Measurements from ENCODE around the gene TMEM130. TPM values are rescaled to one million over a fixed set of nuclear protein-coding genes. Genes with fewer than 3 reads are reported as not detected.
"Not testable (repeated sequence)": the region's sequence is repeated elsewhere in the genome, so short reads cannot be mapped to it uniquely, and the experiment has no call there.

Gene TMEM130
- polyA plus RNA-seq, 1 donor (not counting 4 experiments of a cell fraction or from before 2014, with no cell fraction given): not detected

DNA sequence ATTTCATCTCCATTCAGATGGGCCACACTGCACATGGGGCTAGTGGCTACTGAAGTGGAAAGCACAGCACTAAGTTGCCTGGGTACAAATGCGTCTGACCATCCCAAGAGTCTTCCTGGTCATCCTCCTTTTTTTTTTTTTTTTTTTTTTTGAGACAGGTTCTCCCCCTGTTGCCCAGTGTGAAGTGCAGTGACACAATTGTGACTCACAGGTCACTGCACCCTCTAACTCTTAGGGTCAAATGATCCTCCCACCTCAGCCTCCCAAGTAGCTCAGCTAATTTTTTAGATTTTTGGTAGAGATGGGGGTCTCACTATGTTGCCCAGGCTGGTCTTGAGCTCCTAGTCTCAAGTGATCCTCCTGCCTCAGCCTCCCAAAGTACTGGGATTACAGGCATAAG is 5.1 kb upstream of the TMEM130 start:
- dilution Hi-C loops (cut with MboI; ENCODE audit: extremely low pct_ligation_motif_present, low sequenced_read_pairs): no loop called here
- no peak for DNase-seq (ENCODE audit: low read depth, low spot score)

DNA sequence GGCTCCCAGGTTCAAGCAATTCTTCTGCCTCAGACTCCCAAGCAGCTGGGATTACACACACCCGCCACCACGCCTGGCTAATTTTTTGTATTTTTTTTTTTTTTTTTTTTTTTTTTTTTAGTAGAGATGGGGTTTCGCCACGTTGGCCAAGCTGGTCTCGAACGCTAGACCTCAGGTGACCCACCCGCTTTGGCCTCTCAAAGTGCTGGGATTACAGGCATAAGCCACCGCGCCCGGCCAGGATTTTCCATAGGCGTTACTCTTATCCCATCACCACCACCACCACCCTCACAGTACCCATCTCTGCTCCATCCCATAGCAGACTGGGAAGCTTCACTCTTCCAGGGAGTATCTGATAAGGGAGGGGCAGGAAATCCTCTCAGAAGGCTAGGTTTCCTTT is 3.8 kb upstream of the TMEM130 start:
- dilution Hi-C loops (cut with MboI; ENCODE audit: extremely low pct_ligation_motif_present, low sequenced_read_pairs); H3K79me2 ChIP-seq (ENCODE audit: control insufficient read depth, insufficient read depth, low read length); H3K36me3 ChIP-seq (ENCODE audit: control insufficient read depth in 2 of 2, extremely low read depth in 1 of 2, insufficient read depth in 2 of 2, low read length in 2 of 2); H3K9me1 ChIP-seq (ENCODE audit: control insufficient read depth, extremely low read depth, insufficient read depth, low read length); H4K20me1 ChIP-seq (ENCODE audit: control insufficient read depth, extremely low read depth, insufficient read depth, low read length); DNase-seq (ENCODE audit: low read depth, low spot score); H3K4me2 ChIP-seq (ENCODE audit: control insufficient read depth, extremely low read depth, insufficient read depth, low read depth, low read length); H3K9me3 ChIP-seq (ENCODE audit: control insufficient read depth, low read depth, low read length); H2AFZ ChIP-seq (ENCODE audit: control insufficient read depth, low read length); FAIRE-seq; H3K4me1 ChIP-seq (ENCODE audit: control insufficient read depth, extremely low read depth, insufficient read depth, low read length); H3K4me3 ChIP-seq (ENCODE audit: control insufficient read depth in 2 of 3, extremely low read depth in 1 of 3, insufficient read depth in 2 of 3, low read depth in 1 of 3, low read length in 3 of 3); H3K9ac ChIP-seq (ENCODE audit: control insufficient read depth, extremely low read depth, insufficient read depth, low read length); H3K27ac ChIP-seq (ENCODE audit: control insufficient read depth, insufficient read depth, low read length): not testable (repeated sequence)
- peaks cover 26% of the 10 kb centered on the region for H3K27me3 ChIP-seq (ENCODE audit: control insufficient read depth, extremely low read depth, insufficient read depth, low read length)

More for the DNA sequence above, 5.1 kb upstream of the TMEM130 start:
- Histone ChIP-seq H3K4me1 (ENCODE audit: control insufficient read depth, extremely low read depth, insufficient read depth, low read length) (peaks cover 10% of the 10 kb centered on the region), H3K4me2 (ENCODE audit: control insufficient read depth, extremely low read depth, insufficient read depth, low read depth, low read length) (no peak overlapping the region), H3K4me3 (ENCODE audit: control insufficient read depth in 2 of 3, extremely low read depth in 1 of 3, insufficient read depth in 2 of 3, low read depth in 1 of 3, low read length in 3 of 3) (no peak overlapping the region), H4K20me1 (ENCODE audit: control insufficient read depth, extremely low read depth, insufficient read depth, low read length) (peaks cover 3% of the 10 kb centered on the region), H3K27ac (ENCODE audit: control insufficient read depth, insufficient read depth, low read length) (no peak overlapping the region), H2AFZ (ENCODE audit: control insufficient read depth, low read length) (no peak overlapping the region), H3K9ac (ENCODE audit: control insufficient read depth, extremely low read depth, insufficient read depth, low read length) (no peak overlapping the region), H3K9me3 (ENCODE audit: control insufficient read depth, low read depth, low read length) (no peaks in the 10 kb centered on the region), H3K36me3 (ENCODE audit: control insufficient read depth in 2 of 2, extremely low read depth in 1 of 2, insufficient read depth in 2 of 2, low read length in 2 of 2) (no peaks in the 10 kb centered on the region), H3K9me1 (ENCODE audit: control insufficient read depth, extremely low read depth, insufficient read depth, low read length) (no peaks in the 10 kb centered on the region), H3K27me3 (ENCODE audit: control insufficient read depth, extremely low read depth, insufficient read depth, low read length) (peaks cover 13% of the 10 kb centered on the region), H3K79me2 (ENCODE audit: control insufficient read depth, insufficient read depth, low read length) (peaks cover 14% of the 10 kb centered on the region)
- no peak for FAIRE-seq
- TF ChIP-seq, protein P1, sequence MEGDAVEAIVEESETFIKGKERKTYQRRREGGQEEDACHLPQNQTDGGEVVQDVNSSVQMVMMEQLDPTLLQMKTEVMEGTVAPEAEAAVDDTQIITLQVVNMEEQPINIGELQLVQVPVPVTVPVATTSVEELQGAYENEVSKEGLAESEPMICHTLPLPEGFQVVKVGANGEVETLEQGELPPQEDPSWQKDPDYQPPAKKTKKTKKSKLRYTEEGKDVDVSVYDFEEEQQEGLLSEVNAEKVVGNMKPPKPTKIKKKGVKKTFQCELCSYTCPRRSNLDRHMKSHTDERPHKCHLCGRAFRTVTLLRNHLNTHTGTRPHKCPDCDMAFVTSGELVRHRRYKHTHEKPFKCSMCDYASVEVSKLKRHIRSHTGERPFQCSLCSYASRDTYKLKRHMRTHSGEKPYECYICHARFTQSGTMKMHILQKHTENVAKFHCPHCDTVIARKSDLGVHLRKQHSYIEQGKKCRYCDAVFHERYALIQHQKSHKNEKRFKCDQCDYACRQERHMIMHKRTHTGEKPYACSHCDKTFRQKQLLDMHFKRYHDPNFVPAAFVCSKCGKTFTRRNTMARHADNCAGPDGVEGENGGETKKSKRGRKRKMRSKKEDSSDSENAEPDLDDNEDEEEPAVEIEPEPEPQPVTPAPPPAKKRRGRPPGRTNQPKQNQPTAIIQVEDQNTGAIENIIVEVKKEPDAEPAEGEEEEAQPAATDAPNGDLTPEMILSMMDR (optimal IDR thresholded peaks at IDR 0.05 in 1 of 3, IDR thresholded peaks at IDR 0.05 in 1 of 3, conservative IDR thresholded peaks at IDR 0.05 in 1 of 3; ENCODE audit: extremely low read depth in 1 of 3, insufficient read depth in 2 of 3, low read length in 3 of 3): no peak
- no peak for TF ChIP-seq EZH2 (IDR thresholded peaks at IDR 0.05; ENCODE audit: low read length)

DNA sequence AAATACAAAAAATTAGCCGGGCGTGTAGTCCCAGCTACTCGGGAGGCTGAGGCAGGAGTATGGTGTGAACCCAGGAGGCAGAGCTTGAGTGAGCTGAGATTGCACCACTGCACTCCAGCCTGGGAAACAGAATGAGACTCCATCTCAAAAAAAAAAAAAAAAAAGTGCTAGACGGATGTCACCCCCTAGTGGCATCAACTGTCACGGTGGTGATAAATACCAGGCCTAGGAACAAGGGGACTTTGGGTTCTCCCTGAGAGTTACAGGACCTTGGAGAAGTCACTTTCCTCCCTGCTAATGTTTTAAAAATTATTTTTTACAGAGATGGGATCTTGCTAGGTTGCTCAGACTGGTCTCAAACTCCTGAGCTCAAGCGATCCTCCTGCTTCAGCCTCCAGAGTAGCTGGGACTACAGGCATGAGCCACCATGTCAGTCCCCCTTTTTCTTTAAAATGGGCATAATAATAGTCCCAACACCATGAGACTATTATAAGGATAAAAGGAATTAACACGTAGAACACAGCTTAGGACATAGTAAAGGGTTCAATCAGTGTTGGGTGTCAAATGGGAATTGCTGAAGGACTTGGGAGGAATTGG is 2.6 kb upstream of the TMEM130 start:
- Histone ChIP-seq H4K20me1 (ENCODE audit: control insufficient read depth, extremely low read depth, insufficient read depth, low read length) (no peaks in the 10 kb centered on the region), H3K9me1 (ENCODE audit: control insufficient read depth, extremely low read depth, insufficient read depth, low read length) (no peaks in the 10 kb centered on the region), H3K4me1 (ENCODE audit: control insufficient read depth, extremely low read depth, insufficient read depth, low read length) (no peaks in the 10 kb centered on the region), H3K36me3 (ENCODE audit: control insufficient read depth in 2 of 2, extremely low read depth in 1 of 2, insufficient read depth in 2 of 2, low read length in 2 of 2) (no peaks in the 10 kb centered on the region), H3K9ac (ENCODE audit: control insufficient read depth, extremely low read depth, insufficient read depth, low read length) (no peak overlapping the region), H3K9me3 (ENCODE audit: control insufficient read depth, low read depth, low read length) (no peaks in the 10 kb centered on the region), H2AFZ (ENCODE audit: control insufficient read depth, low read length) (no peak overlapping the region), H3K79me2 (ENCODE audit: control insufficient read depth, insufficient read depth, low read length) (no peaks in the 10 kb centered on the region), H3K27me3 (ENCODE audit: control insufficient read depth, extremely low read depth, insufficient read depth, low read length) (peaks cover 36% of the 10 kb centered on the region), H3K4me3 (ENCODE audit: control insufficient read depth in 2 of 3, extremely low read depth in 1 of 3, insufficient read depth in 2 of 3, low read depth in 1 of 3, low read length in 3 of 3) (no peak overlapping the region), H3K27ac (ENCODE audit: control insufficient read depth, insufficient read depth, low read length) (no peak overlapping the region), H3K4me2 (ENCODE audit: control insufficient read depth, extremely low read depth, insufficient read depth, low read depth, low read length) (no peak overlapping the region)
- DNase-seq (ENCODE audit: low read depth, low spot score) (no peak), FAIRE-seq (no peak)
- no peak for TF ChIP-seq EZH2 (IDR thresholded peaks at IDR 0.05; ENCODE audit: low read length)
- TF ChIP-seq, protein P1 (optimal IDR thresholded peaks at IDR 0.05 in 1 of 3, IDR thresholded peaks at IDR 0.05 in 1 of 3, conservative IDR thresholded peaks at IDR 0.05 in 1 of 3; ENCODE audit: extremely low read depth in 1 of 3, insufficient read depth in 2 of 3, low read length in 3 of 3): peak; percentile 6 to 44 (median 9)
- dilution Hi-C loops (cut with MboI; ENCODE audit: extremely low pct_ligation_motif_present, low sequenced_read_pairs): no loop called here
